NCI-H1930 (cell line): ENCODE results near the gene FOXN3.
A peak's percentile ranks its signal among the peaks of the same experiment; 100 is the strongest.

Experiments
- DNase-seq, 2 experiments: peaks; one replicate each; lab custom pipeline; 2025; lab: John Stamatoyannopoulos, UW

FOXN3 gene

GRCh38 chr14:89417091-89417464, at the start of gene FOXN3:
FOXN3 (minus strand) TSS chr14:89417233; CDS start chr14:89412476, 4,757 bp downstream.
- DNase-seq, result peak; percentile 81

- DNase-seq, result no peak
Measured at GRCh38 chr14:89466484-89466883, 49.5 kb upstream of the FOXN3 start.

GRCh38 chr14:89465876-89466275, 48.8 kb upstream of the FOXN3 start:
- no peak for DNase-seq

- no peak for DNase-seq
Measured at GRCh38 chr14:89461256-89461655, 44.2 kb upstream of the FOXN3 start.

- DNase-seq, result no peak
Measured at GRCh38 chr14:89458713-89459420, 41.8 kb upstream of the FOXN3 start.

GRCh38 chr14:89457007-89457406, 40.0 kb upstream of the FOXN3 start:
- no peak for DNase-seq

GRCh38 chr14:89455412-89455811, 38.4 kb upstream of the FOXN3 start:
- no peak for DNase-seq

- no peak for DNase-seq
Measured at GRCh38 chr14:89454996-89455395, 38.0 kb upstream of the FOXN3 start.

- DNase-seq, result no peak
Measured at GRCh38 chr14:89452281-89452680, 35.2 kb upstream of the FOXN3 start.

- no peak for DNase-seq
Measured at GRCh38 chr14:89451229-89451628, 34.2 kb upstream of the FOXN3 start.

GRCh38 chr14:89447182-89447944, 30.3 kb upstream of the FOXN3 start:
- no peak for DNase-seq

- DNase-seq, result no peak
Measured at GRCh38 chr14:89445273-89445973, 28.4 kb upstream of the FOXN3 start.

- no peak for DNase-seq
Measured at GRCh38 chr14:89444516-89445125, 27.6 kb upstream of the FOXN3 start.

- no peak for DNase-seq
Measured at GRCh38 chr14:89444044-89444443, 27.0 kb upstream of the FOXN3 start.

GRCh38 chr14:89443042-89443629, 26.1 kb upstream of the FOXN3 start:
- DNase-seq, result no peak

GRCh38 chr14:89442280-89442679, 25.2 kb upstream of the FOXN3 start:
- DNase-seq, result no peak

- DNase-seq, result no peak
Measured at GRCh38 chr14:89440986-89441909, 24.2 kb upstream of the FOXN3 start.

- DNase-seq, result no peak
Measured at GRCh38 chr14:89435892-89436656, 19.0 kb upstream of the FOXN3 start.

- DNase-seq, result no peak
Measured at GRCh38 chr14:89435492-89435891, 18.5 kb upstream of the FOXN3 start.

- DNase-seq, result no peak
Measured at GRCh38 chr14:89432226-89432625, 15.2 kb upstream of the FOXN3 start.
